NCI-H2171 (cell line): ENCODE data around the gene STUB1.
"Not testable (repeated sequence)": the region's sequence is repeated elsewhere in the genome, so short reads cannot be mapped to it uniquely, and the experiment has no call there.

Experiments used
- DNase-seq: peaks from one replicate; lab custom pipeline; 2025; lab: John Stamatoyannopoulos, UW

STUB1 gene

GRCh38 chr16:678858-679813, 1.1 kb upstream of the STUB1 start:
- DNase-seq: peak; percentile 72

GRCh38 chr16:680625-680945, 375 bp downstream of the STUB1 start:
- no peak for DNase-seq

- no peak for DNase-seq
These were observed 946 bp downstream of the STUB1 start for GRCh38 chr16:680967-681745.

- no peak for DNase-seq
These were observed 1.7 kb downstream of the STUB1 start for GRCh38 chr16:681746-682427.

GRCh38 chr16:682493-683395, 2.5 kb downstream of the STUB1 start:
- DNase-seq: no peak

- no peak for DNase-seq
These were observed 3.3 kb downstream of the STUB1 start for GRCh38 chr16:683396-684070.

- DNase-seq: peak; percentile 95
These were observed 4.0 kb downstream of the STUB1 start, which contains the start of gene JMJD8 for GRCh38 chr16:684071-684794. TSS of gene JMJD8 (minus strand) at chr16:684334. CDS start at chr16:684319, 15 bp downstream.

GRCh38 chr16:684961-685696, 4.9 kb downstream of the STUB1 start:
- DNase-seq: peak; percentile 69

- peak; percentile 15 for DNase-seq
These were observed 5.8 kb downstream of the STUB1 start for GRCh38 chr16:685967-686366.

- no peak for DNase-seq
These were observed 6.5 kb downstream of the STUB1 start for GRCh38 chr16:686459-687260.

- no peak for DNase-seq
These were observed 7.3 kb downstream of the STUB1 start for GRCh38 chr16:687499-687898.

- DNase-seq: no peak
These were observed 9.1 kb downstream of the STUB1 start for GRCh38 chr16:689175-689897.

- not testable (repeated sequence) for DNase-seq
These were observed 11.0 kb downstream of the STUB1 start for GRCh38 chr16:691242-691641.

GRCh38 chr16:692356-693108, 12.3 kb downstream of the STUB1 start:
- DNase-seq: no peak

- DNase-seq: no peak
These were observed 13.2 kb downstream of the STUB1 start for GRCh38 chr16:693364-693763.

GRCh38 chr16:693766-694165, 13.6 kb downstream of the STUB1 start:
- DNase-seq: no peak

- DNase-seq: no peak
These were observed 14.1 kb downstream of the STUB1 start for GRCh38 chr16:694187-694862.
